Colonic mucosa (tissue), 4 donors: Measurements from ENCODE around the gene EDC3. TPM values are rescaled to one million over a fixed set of nuclear protein-coding genes. Genes with fewer than 3 reads are reported as not detected.

Source experiments
- DNase-seq: peaks from one replicate; pipeline ENCODE4 v3.0.0-alpha.2; 2020
- H3K27ac ChIP-seq: fragments of 200-600 bp; one replicate; pipeline ENCODE4 v1.8.0; 2021
- H3K27me3 ChIP-seq: fragments of 200-600 bp; one replicate; pipeline ENCODE4 v1.8.0; 2021
- H3K36me3 ChIP-seq: fragments of 200-600 bp; one replicate; pipeline ENCODE4 v1.8.0; 2021
- H3K4me1 ChIP-seq: fragments of 200-600 bp; one replicate; pipeline ENCODE4 v1.8.0; 2021; ENCODE audit warnings: mild to moderate bottlenecking
- H3K4me3 ChIP-seq: fragments of 200-600 bp; one replicate; pipeline ENCODE4 v1.8.0; 2021
- H3K9ac ChIP-seq, 2 donors: one replicate each; pipeline ENCODE4 v1.7.0; 2013; ENCODE audit warnings: control low read depth in 2 of 2, low read depth in 2 of 2, low read length in 2 of 2
- H3K9me3 ChIP-seq: fragments of 200-600 bp; one replicate; pipeline ENCODE4 v1.8.0; 2021
- intact Hi-C: fragments of 100-400 bp; cut with DNase I; formaldehyde crosslinking; loops from one replicate; pipeline ENCODE4 v1.14.1; 2022
- total RNA-seq, 2 donors: library from RNA; stranded (reverse); fragmentation: NEBNext Ultra II Directional in 1 of 2; extraction: Animal tissue kit (Norgen Biotek cat#: 25700) in 1 of 2; gene quantifications; one replicate each; pipeline ENCODE4 v1.2.1, GENCODE V29; 2021
- TF ChIP-seq, protein P1 (sequence below): fragments of 200-600 bp; IDR thresholded peaks from one replicate; pipeline ENCODE4 v1.8.0; 2022; ENCODE audit warnings: antibody characterized with exemption, mild to moderate bottlenecking
- donor health status: healthy.
- donor health status: DM: no; HTN: no; CAD: no.
- donor health status: DM: no; HTN: no; CAD: no.

The EDC3 gene
- total RNA-seq, 2 donors from 2014 or later = 21.3 to 32.7 TPM

DNA sequence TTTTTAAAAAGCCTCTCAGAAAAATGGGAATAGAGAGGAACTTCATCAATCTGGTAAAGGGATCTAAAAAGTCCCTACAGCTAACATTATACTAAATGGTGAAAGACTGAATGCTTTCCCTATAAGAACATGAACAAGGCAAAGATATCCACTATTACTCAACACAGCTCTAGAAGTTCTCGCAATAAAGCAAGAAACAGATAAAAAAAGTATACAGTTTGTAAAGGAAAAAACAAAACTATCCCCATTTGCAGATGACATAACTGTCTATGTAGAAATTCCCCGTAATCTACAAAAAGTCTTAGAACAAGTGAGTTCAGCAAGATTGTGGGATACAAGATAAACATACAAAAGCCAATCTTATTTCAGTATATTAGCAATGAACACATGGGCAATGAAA is 15.4 kb downstream of the EDC3 start:
- intact Hi-C loops = no loop called here
- TF ChIP-seq, protein P1, sequence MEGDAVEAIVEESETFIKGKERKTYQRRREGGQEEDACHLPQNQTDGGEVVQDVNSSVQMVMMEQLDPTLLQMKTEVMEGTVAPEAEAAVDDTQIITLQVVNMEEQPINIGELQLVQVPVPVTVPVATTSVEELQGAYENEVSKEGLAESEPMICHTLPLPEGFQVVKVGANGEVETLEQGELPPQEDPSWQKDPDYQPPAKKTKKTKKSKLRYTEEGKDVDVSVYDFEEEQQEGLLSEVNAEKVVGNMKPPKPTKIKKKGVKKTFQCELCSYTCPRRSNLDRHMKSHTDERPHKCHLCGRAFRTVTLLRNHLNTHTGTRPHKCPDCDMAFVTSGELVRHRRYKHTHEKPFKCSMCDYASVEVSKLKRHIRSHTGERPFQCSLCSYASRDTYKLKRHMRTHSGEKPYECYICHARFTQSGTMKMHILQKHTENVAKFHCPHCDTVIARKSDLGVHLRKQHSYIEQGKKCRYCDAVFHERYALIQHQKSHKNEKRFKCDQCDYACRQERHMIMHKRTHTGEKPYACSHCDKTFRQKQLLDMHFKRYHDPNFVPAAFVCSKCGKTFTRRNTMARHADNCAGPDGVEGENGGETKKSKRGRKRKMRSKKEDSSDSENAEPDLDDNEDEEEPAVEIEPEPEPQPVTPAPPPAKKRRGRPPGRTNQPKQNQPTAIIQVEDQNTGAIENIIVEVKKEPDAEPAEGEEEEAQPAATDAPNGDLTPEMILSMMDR = no peak

GRCh38 chr15:74676801-74677200 is 19.0 kb downstream of the EDC3 start:
- TF ChIP-seq, protein P1 = no peak
- intact Hi-C loops = no loop called here

More for the DNA sequence above, 15.4 kb downstream of the EDC3 start:
- no peak for DNase-seq
- Histone ChIP-seq H3K4me3 (no peak overlapping the region), H3K9me3 (no peaks in the 10 kb centered on the region), H3K9ac (no peak overlapping the region), H3K4me1 (no peaks in the 10 kb centered on the region), H3K36me3 (no peaks in the 10 kb centered on the region), H3K27ac (no peak overlapping the region), H3K27me3 (no peaks in the 10 kb centered on the region)

GRCh38 chr15:74674161-74674560 is 21.7 kb downstream of the EDC3 start:
- Histone ChIP-seq H3K9me3 (no peaks in the 10 kb centered on the region), H3K9ac (no peak overlapping the region), H3K27ac (no peak overlapping the region), H3K27me3 (no peaks in the 10 kb centered on the region), H3K4me1 (no peaks in the 10 kb centered on the region), H3K36me3 (peaks cover 4% of the 10 kb centered on the region), H3K4me3 (no peak overlapping the region)
- DNase-seq = no peak
- TF ChIP-seq, protein P1 = no peak
- intact Hi-C loops = no loop called here

More at GRCh38 chr15:74676801-74677200, 19.0 kb downstream of the EDC3 start:
- H3K36me3 ChIP-seq = no peaks in the 10 kb centered on the region
- H3K9ac ChIP-seq = no peak overlapping the region
- no peak overlapping the region for H3K4me3 ChIP-seq
- no peak overlapping the region for H3K27ac ChIP-seq
- H3K27me3 ChIP-seq = no peaks in the 10 kb centered on the region
- H3K9me3 ChIP-seq = no peaks in the 10 kb centered on the region
- no peak for DNase-seq
- no peaks in the 10 kb centered on the region for H3K4me1 ChIP-seq

DNA sequence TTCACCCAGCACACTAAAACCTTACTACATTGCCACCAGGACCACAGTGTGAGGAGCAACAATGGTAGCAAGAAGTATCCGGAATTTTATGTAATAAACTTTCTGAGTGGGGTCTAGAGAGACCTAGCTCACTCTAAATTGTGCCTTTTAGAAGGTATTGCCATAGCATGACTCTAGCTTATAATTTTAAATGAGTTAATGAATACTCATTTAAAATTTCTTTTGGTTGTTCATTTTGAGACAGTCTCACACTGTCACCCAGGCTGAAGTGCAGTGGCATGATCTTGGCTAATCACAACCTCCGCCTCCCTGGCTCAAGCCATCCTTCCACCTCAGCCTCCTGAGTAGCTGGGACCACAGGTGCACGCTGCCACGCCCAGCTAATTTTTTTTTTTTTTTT is 26.2 kb downstream of the EDC3 start:
- Histone ChIP-seq H3K4me1 (no peaks in the 10 kb centered on the region), H3K4me3 (no peak overlapping the region), H3K36me3 (peaks cover 4% of the 10 kb centered on the region), H3K9me3 (no peaks in the 10 kb centered on the region), H3K27ac (no peak overlapping the region), H3K9ac (no peak overlapping the region), H3K27me3 (no peaks in the 10 kb centered on the region)
- TF ChIP-seq, protein P1 = no peak
- intact Hi-C loops = no loop called here
- no peak for DNase-seq

GRCh38 chr15:74667975-74668374 is 27.8 kb downstream of the EDC3 start:
- no peaks in the 10 kb centered on the region for H3K4me1 ChIP-seq
- H3K4me3 ChIP-seq = no peak overlapping the region
- H3K27me3 ChIP-seq = no peaks in the 10 kb centered on the region
- TF ChIP-seq, protein P1 = no peak
- intact Hi-C loops = no loop called here
- H3K9ac ChIP-seq = no peak overlapping the region
- H3K9me3 ChIP-seq = no peaks in the 10 kb centered on the region
- peaks cover 4% of the 10 kb centered on the region for H3K36me3 ChIP-seq
- no peak for DNase-seq
- no peak overlapping the region for H3K27ac ChIP-seq
